IMR-90 (cell line): ENCODE measurements around the gene GRAMD4. TPM values are rescaled to one million over a fixed set of nuclear protein-coding genes. Genes with fewer than 3 reads are reported as not detected.
A peak's percentile ranks its signal among the peaks of the same experiment; 100 is the strongest.

Experiments
- ATAC-seq: fragments of 200-7000 bp; cut with Tn5 transposase; 2 replicates; pipeline ENCODE4 v1.9.1; 2020; ENCODE audit warnings: low read depth, mild to moderate bottlenecking, moderate library complexity
- BruUV-seq: library from RNA; stranded (reverse); fragments of 400-500 nt; replicated peaks from 2 replicates; lab custom pipeline; 2021; lab: Mats Ljungman, UMichigan
- CTCF ChIA-PET: fragments of 300-600 bp; formaldehyde crosslinking; extraction: SDS; loops from one replicate; lab custom pipeline; 2021; ENCODE audit warnings: antibody characterized with exemption; lab: Yijun Ruan, JAX
- POLR2A ChIA-PET: fragments of 300-600 bp; sonication (Branson Sonifier 250); formaldehyde crosslinking; loops from one replicate; lab custom pipeline; 2022; ENCODE audit warnings: antibody characterized with exemption; ENCODE audit not compliant: unreplicated experiment; lab: Charles Lee
- DNase-seq: peaks from one replicate; pipeline ENCODE4 v3.0.0; 2013
- H2AFZ ChIP-seq: replicated peaks from 2 replicates; pipeline ENCODE3; 2013; ENCODE audit warnings: low read length, mild to moderate bottlenecking; ENCODE audit not compliant: poor library complexity
- H2AK5ac ChIP-seq: 2 replicates; pipeline ENCODE4 v1.6.1; 2013; ENCODE audit warnings: low read depth, low read length, inconsistent platforms
- H2AK9ac ChIP-seq: replicated peaks from 2 replicates; pipeline ENCODE3; 2013; ENCODE audit warnings: mild to moderate bottlenecking, low read depth, low read length, moderate library complexity; ENCODE audit not compliant: poor library complexity
- H2BK120ac ChIP-seq: 2 replicates; pipeline ENCODE4 v1.6.1; 2013; ENCODE audit warnings: low read depth, low read length, inconsistent platforms
- H2BK15ac ChIP-seq: 3 replicates; pipeline ENCODE4 v1.6.1; 2013; ENCODE audit warnings: low read depth, low read length, inconsistent platforms
- H2BK20ac ChIP-seq: 2 replicates; pipeline ENCODE4 v1.6.1; 2013; ENCODE audit warnings: low read depth, mild to moderate bottlenecking, inconsistent platforms, low read length, moderate library complexity
- H2BK5ac ChIP-seq: 2 replicates; pipeline ENCODE4 v1.6.1; 2013; ENCODE audit warnings: mild to moderate bottlenecking, low read depth, low read length, inconsistent platforms; ENCODE audit not compliant: poor library complexity, severe bottlenecking
- H3K14ac ChIP-seq: replicated peaks from 2 replicates; pipeline ENCODE4 v1.6.1; 2013; ENCODE audit warnings: low read depth, low read length, inconsistent platforms
- H3K18ac ChIP-seq: 2 replicates; pipeline ENCODE4 v1.6.1; 2013; ENCODE audit warnings: low read depth, low read length, control low read depth
- H3K23ac ChIP-seq: 2 replicates; pipeline ENCODE4 v1.6.1; 2013; ENCODE audit warnings: low read depth, low read length, inconsistent platforms
- H3K27ac ChIP-seq: 2 replicates; pipeline ENCODE4 v1.5.1; 2013; ENCODE audit warnings: mild to moderate bottlenecking, control low read depth, low read length; ENCODE audit not compliant: insufficient read depth
- H3K27me3 ChIP-seq: 2 replicates; pipeline ENCODE4 v1.6.1; 2013; ENCODE audit warnings: low read length; ENCODE audit not compliant: control insufficient read depth, insufficient read depth
- H3K36me3 ChIP-seq: 2 replicates; pipeline ENCODE4 v1.6.1; 2013; ENCODE audit warnings: low read length, mixed read lengths; ENCODE audit not compliant: control insufficient read depth, insufficient read depth
- H3K4ac ChIP-seq: 2 replicates; pipeline ENCODE4 v1.6.1; 2013; ENCODE audit warnings: low read depth, low read length, inconsistent platforms
- H3K4me1 ChIP-seq: 2 replicates; pipeline ENCODE4 v1.6.1; 2013; ENCODE audit warnings: low read length, mixed read lengths; ENCODE audit not compliant: control insufficient read depth, insufficient read depth
- H3K4me2 ChIP-seq: 2 replicates; pipeline ENCODE4 v1.6.1; 2013; ENCODE audit warnings: low read depth, mild to moderate bottlenecking, control low read depth, low read length, moderate library complexity
- H3K4me3 ChIP-seq: 2 replicates; pipeline ENCODE4 v1.5.1; 2013; ENCODE audit warnings: low read depth, mild to moderate bottlenecking, control low read depth, low read length, moderate library complexity; ENCODE audit not compliant: insufficient read depth
- H3K56ac ChIP-seq: 2 replicates; pipeline ENCODE4 v1.6.1; 2013; ENCODE audit warnings: low read length, inconsistent platforms; ENCODE audit not compliant: insufficient read depth; ENCODE audit errors: extremely low read depth
- H3K79me1 ChIP-seq, 2 experiments: 2 replicates each; pipeline ENCODE4 v1.6.1; 2013; ENCODE audit warnings: low read length in 2 of 2, inconsistent platforms in 1 of 2, low read depth in 1 of 2
- H3K9ac ChIP-seq: 2 replicates; pipeline ENCODE4 v1.6.1; 2013; ENCODE audit warnings: low read depth, low read length, control low read depth
- H3K9me1 ChIP-seq: 2 replicates; pipeline ENCODE4 v1.6.1; 2013; ENCODE audit warnings: low read length, inconsistent platforms; ENCODE audit not compliant: insufficient read depth
- H3K9me3 ChIP-seq: 2 replicates; pipeline ENCODE4 v1.6.1; 2013; ENCODE audit warnings: low read length; ENCODE audit not compliant: control insufficient read depth, insufficient read depth
- H4K20me1 ChIP-seq: 2 replicates; pipeline ENCODE4 v1.6.1; 2013; ENCODE audit warnings: low read length, inconsistent platforms; ENCODE audit not compliant: insufficient read depth
- H4K5ac ChIP-seq: 2 replicates; pipeline ENCODE4 v1.6.1; 2013; ENCODE audit warnings: mild to moderate bottlenecking, low read depth, low read length, control low read depth
- H4K8ac ChIP-seq, 2 experiments: 2 replicates each; pipeline ENCODE4 v1.6.1; 2013; ENCODE audit warnings: low read depth in 2 of 2, low read length in 2 of 2, control low read depth in 1 of 2, inconsistent platforms in 1 of 2
- H4K91ac ChIP-seq: 2 replicates; pipeline ENCODE4 v1.6.1; 2013; ENCODE audit warnings: low read depth, low read length, inconsistent platforms; ENCODE audit not compliant: insufficient read depth
- FOS ChIP-seq: fragments of 150-350 bp; IDR thresholded peaks from 2 replicates; pipeline ENCODE4 v1.6.1; 2016; ENCODE audit warnings: low read depth, low read length
- MAZ ChIP-seq: IDR thresholded peaks from 2 replicates; pipeline ENCODE4 v1.6.1; 2012; ENCODE audit warnings: low read depth, mild to moderate bottlenecking, low read length, improper control_type of control experiment, moderate library complexity, borderline replicate concordance
- WGBS, 2 experiments: methylation state at CpG; one replicate each; pipeline versions ENCODE4 v1.1.5 to v1.1.7; 2013; ENCODE audit warnings: missing lambda C conversion rate in 2 of 2; ENCODE audit not compliant: insufficient read length in 1 of 2; ENCODE audit errors: extremely low coverage in 2 of 2; 5-methylcytosine and 5-hydroxymethylcytosine counted together
- dilution Hi-C: fragments of 300-500 bp; cut with HindIII; formaldehyde crosslinking; loops from one replicate; pipeline ENCODE4 v1.14.3; 2018; ENCODE audit warnings: low sequenced_read_pairs; ENCODE audit not compliant: unreplicated experiment
- in situ Hi-C: fragments of 300-500 bp; cut with MboI; formaldehyde crosslinking; loops from 3 replicates; pipeline ENCODE4 v1.14.3; 2019; ENCODE audit warnings: low sequenced_read_pairs, inconsistent platforms, mixed read lengths
- intact Hi-C: fragments of 100-400 bp; cut with micrococcal nuclease; formaldehyde crosslinking; loops from 2 replicates; pipeline ENCODE4 v1.10.0; 2022
- polyA plus RNA-seq, 3 experiments: library from polyadenylated mRNA; depleted of rRNA; stranded (reverse); fragments of >200 nt; gene quantifications; 2 replicates each; pipeline ENCODE4 v1.2.3, GENCODE V29; 2012; ENCODE audit warnings: low replicate concordance in 1 of 3
- total RNA-seq: library from RNA; depleted of rRNA; stranded (reverse); fragments of >200 nt; gene quantifications from 2 replicates; pipeline ENCODE4 v1.2.3, GENCODE V29; 2012
- TF ChIP-seq, protein P1 (sequence below): fragments of 150-350 bp; IDR thresholded peaks from 2 replicates; pipeline ENCODE4 v1.6.1; 2017; ENCODE audit warnings: mild to moderate bottlenecking, antibody characterized with exemption, low read length, low read depth
- TF ChIP-seq, protein P2 (sequence below): conservative IDR thresholded peaks from 2 replicates; pipeline ENCODE4 v1.5.1; 2012; ENCODE audit warnings: mild to moderate bottlenecking, low read depth, low read length, improper control_type of control experiment

GRAMD4 gene
- total and polyA plus RNA-seq, 2 of the 4 experiments (the other 2 are of a cell fraction): 2.7 to 5.8 TPM

DNA sequence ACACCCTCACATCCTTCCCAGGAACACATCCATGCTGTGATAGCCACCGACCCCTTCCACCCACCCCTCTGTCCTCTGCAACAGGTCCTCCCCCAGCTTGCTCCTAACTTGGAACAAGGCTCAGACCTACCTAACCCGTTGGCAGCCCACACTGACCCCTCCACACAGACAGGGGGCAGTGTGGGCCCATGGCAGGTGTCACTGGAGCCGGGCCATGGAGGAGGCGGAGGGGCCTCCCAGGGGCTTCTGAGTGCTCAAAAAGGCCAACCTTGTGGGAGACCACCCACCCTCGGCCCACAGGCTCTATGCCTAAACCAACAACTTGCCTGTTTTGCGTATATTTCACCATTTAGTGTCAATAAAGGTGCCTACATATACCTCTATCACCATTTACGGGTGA, 60.8 kb downstream of the GRAMD4 start:
- Histone ChIP-seq H3K9ac (no peak overlapping the region), H2AK9ac (no peak overlapping the region), H3K4me3 (no peak overlapping the region), H3K23ac (no peak overlapping the region), H4K5ac (no peak overlapping the region), H3K79me1 (peaks cover 0 to 6% of the 10 kb centered on the region in 2 experiments; a peak in 1 of 4 replicates), H3K36me3 (peaks cover 29% of the 10 kb centered on the region), H3K14ac (no peak overlapping the region), H2BK15ac (no peak overlapping the region), H3K27ac (no peak overlapping the region), H3K27me3 (no peaks in the 10 kb centered on the region), H4K91ac (no peak overlapping the region), H3K4me2 (no peak overlapping the region), H3K4ac (no peak overlapping the region), H4K20me1 (peaks cover 15% of the 10 kb centered on the region), H3K18ac (no peak overlapping the region), H3K9me3 (no peaks in the 10 kb centered on the region), H2AFZ (no peak overlapping the region), H4K8ac (no peak overlapping the region), H3K56ac (no peak overlapping the region), H2BK20ac (no peak overlapping the region), H2BK5ac (no peak overlapping the region), H2AK5ac (no peak overlapping the region), H3K4me1 (peaks cover 14% of the 10 kb centered on the region), H3K9me1 (peaks cover 9% of the 10 kb centered on the region), H2BK120ac (no peak overlapping the region)
- in situ Hi-C loops: no loop called here
- ATAC-seq (no peak), DNase-seq (no peak)
- TF ChIP-seq FOS (no peak), MAZ (no peak)
- TF ChIP-seq, protein P1, sequence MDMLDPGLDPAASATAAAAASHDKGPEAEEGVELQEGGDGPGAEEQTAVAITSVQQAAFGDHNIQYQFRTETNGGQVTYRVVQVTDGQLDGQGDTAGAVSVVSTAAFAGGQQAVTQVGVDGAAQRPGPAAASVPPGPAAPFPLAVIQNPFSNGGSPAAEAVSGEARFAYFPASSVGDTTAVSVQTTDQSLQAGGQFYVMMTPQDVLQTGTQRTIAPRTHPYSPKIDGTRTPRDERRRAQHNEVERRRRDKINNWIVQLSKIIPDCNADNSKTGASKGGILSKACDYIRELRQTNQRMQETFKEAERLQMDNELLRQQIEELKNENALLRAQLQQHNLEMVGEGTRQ: no peak
- TF ChIP-seq, protein P2, sequence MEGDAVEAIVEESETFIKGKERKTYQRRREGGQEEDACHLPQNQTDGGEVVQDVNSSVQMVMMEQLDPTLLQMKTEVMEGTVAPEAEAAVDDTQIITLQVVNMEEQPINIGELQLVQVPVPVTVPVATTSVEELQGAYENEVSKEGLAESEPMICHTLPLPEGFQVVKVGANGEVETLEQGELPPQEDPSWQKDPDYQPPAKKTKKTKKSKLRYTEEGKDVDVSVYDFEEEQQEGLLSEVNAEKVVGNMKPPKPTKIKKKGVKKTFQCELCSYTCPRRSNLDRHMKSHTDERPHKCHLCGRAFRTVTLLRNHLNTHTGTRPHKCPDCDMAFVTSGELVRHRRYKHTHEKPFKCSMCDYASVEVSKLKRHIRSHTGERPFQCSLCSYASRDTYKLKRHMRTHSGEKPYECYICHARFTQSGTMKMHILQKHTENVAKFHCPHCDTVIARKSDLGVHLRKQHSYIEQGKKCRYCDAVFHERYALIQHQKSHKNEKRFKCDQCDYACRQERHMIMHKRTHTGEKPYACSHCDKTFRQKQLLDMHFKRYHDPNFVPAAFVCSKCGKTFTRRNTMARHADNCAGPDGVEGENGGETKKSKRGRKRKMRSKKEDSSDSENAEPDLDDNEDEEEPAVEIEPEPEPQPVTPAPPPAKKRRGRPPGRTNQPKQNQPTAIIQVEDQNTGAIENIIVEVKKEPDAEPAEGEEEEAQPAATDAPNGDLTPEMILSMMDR: 0 out of 2 replicates have a peak, but pooled peaks have one; percentile 9
- intact Hi-C loops: no loop called here
- BruUV-seq: no TSS peak
- dilution Hi-C loops: no loop called here
- no CpG with 5 or more reads among the region's 7 CpGs for WGBS, 2 experiments
- CTCF ChIA-PET: no interaction called here
- POLR2A ChIA-PET: no interaction called here
